ENCODE measurements around the gene TBC1D4. TPM values are rescaled to one million over a fixed set of nuclear protein-coding genes. Genes with fewer than 3 reads are reported as not detected.

TBC1D4 gene
- total RNA-seq, 1 experiment from 2014 or later = 19.5 TPM

DNA sequence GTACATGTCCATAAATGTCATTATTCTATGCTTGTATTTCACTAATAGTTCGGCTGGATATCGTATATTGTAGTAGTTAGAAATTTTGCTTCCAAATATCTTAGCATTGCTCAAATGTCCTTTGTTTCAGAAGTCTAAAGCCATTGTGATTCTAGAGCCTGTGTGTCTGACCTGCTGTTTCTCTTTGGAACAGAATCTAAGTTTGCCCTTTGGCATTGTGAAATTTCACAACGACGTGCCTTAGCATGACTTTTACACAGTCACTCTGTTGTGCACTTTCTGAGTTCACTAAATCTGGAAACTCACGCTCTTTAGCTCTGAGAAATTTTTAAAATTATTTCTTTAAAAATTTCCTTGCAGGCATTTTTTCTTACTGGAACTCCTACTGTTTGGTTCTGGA, 152.2 kb downstream of the TBC1D4 start:
- Histone ChIP-seq H3K9me2 (ENCODE audit: insufficient read depth) (no peaks in the 10 kb centered on the region), H3K27me3 (ENCODE audit: insufficient read depth, low read depth) (no peaks in the 10 kb centered on the region), H3K79me2 (ENCODE audit: low read depth) (no peaks in the 10 kb centered on the region), H2AFZ (no peak overlapping the region), H3K4me2 (no peak overlapping the region), H3F3A (ENCODE audit: insufficient read depth, low read depth) (no peaks in the 10 kb centered on the region), H3K9me3 (ENCODE audit: insufficient read depth, low read depth) (no peaks in the 10 kb centered on the region), H3K4me1 (replicated peaks; ENCODE audit: insufficient read depth) (no peaks in the 10 kb centered on the region), H3K4me3 (no peak overlapping the region), H3K36me3 (ENCODE audit: low read depth) (0 out of 2 replicates have a peak, but pooled peaks cover 3% of the 10 kb centered on the region), H3K27ac (no peak overlapping the region), H4K20me1 (ENCODE audit: insufficient read depth) (no peaks in the 10 kb centered on the region)
- POLR2A ChIA-PET (ENCODE audit: unreplicated experiment) = no interaction called here
- TF ChIP-seq EZH2 (IDR thresholded peaks at IDR 0.05; ENCODE audit: low read depth) = no peak
- TF ChIP-seq, protein P1, sequence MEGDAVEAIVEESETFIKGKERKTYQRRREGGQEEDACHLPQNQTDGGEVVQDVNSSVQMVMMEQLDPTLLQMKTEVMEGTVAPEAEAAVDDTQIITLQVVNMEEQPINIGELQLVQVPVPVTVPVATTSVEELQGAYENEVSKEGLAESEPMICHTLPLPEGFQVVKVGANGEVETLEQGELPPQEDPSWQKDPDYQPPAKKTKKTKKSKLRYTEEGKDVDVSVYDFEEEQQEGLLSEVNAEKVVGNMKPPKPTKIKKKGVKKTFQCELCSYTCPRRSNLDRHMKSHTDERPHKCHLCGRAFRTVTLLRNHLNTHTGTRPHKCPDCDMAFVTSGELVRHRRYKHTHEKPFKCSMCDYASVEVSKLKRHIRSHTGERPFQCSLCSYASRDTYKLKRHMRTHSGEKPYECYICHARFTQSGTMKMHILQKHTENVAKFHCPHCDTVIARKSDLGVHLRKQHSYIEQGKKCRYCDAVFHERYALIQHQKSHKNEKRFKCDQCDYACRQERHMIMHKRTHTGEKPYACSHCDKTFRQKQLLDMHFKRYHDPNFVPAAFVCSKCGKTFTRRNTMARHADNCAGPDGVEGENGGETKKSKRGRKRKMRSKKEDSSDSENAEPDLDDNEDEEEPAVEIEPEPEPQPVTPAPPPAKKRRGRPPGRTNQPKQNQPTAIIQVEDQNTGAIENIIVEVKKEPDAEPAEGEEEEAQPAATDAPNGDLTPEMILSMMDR (conservative IDR thresholded peaks at IDR 0.05) = no peak
- BruUV-seq (replicated peaks) = no TSS peak
- CTCF ChIA-PET = no interaction called here
- DNase-seq = no peak
- intact Hi-C loops (cut with micrococcal nuclease; ENCODE audit: unreplicated experiment) = no loop called here

DNA sequence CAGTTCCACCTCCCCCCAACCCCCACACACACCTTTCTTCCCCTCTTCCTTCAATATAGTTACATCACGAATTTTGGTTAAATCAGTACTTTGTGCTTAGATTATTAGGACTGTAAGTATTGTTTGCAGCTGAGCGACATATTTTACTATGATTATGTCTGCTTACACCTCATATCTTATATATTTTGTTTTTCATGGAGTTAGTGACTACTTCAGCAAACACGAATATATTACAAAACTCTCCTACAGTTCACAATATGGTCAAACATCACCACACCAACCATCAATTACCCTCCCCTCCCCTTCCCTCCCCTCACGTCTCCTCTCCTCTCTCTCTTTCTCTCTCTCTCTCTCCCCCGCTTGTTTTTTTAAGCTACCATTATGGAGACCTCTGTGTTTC, 152.9 kb downstream of the TBC1D4 start:
- TF ChIP-seq, protein P1 (conservative IDR thresholded peaks at IDR 0.05) = no peak
- TF ChIP-seq EZH2 (IDR thresholded peaks at IDR 0.05; ENCODE audit: low read depth) = no peak
- Histone ChIP-seq H3K9me3 (ENCODE audit: insufficient read depth, low read depth) (no peaks in the 10 kb centered on the region), H3K79me2 (ENCODE audit: low read depth) (no peaks in the 10 kb centered on the region), H3K9me2 (ENCODE audit: insufficient read depth) (no peaks in the 10 kb centered on the region), H3K36me3 (ENCODE audit: low read depth) (0 out of 2 replicates have a peak, but pooled peaks cover 3% of the 10 kb centered on the region), H3K27ac (no peak overlapping the region), H3K4me1 (replicated peaks; ENCODE audit: insufficient read depth) (no peaks in the 10 kb centered on the region), H3K4me2 (no peak overlapping the region), H3K27me3 (ENCODE audit: insufficient read depth, low read depth) (no peaks in the 10 kb centered on the region), H4K20me1 (ENCODE audit: insufficient read depth) (no peaks in the 10 kb centered on the region), H2AFZ (no peak overlapping the region), H3F3A (ENCODE audit: insufficient read depth, low read depth) (no peaks in the 10 kb centered on the region), H3K4me3 (no peak overlapping the region)
- no TSS peak for BruUV-seq (replicated peaks)
- no peak for DNase-seq
- ChIA-PET POLR2A (ENCODE audit: unreplicated experiment) (no interaction called here), CTCF (no interaction called here)
- intact Hi-C loops (cut with micrococcal nuclease; ENCODE audit: unreplicated experiment) = no loop called here

DNA sequence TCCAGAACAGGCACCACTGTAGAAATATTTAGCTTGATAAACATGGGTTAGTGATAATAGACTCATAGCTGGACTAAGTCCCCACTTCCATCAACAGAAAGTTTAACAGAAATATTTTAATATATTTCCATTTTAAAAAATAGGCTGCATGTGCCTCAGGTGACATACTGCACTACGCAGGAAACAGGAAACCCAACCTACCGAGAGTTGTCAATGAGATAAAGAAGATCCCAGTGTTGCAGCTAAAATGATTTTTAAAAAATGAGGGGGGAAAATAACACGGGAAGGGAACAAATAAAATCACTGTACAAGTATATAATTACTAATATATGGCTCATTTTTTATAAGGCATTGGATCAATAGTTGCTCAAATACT, 154.8 kb downstream of the TBC1D4 start:
- ChIA-PET CTCF (no interaction called here), POLR2A (ENCODE audit: unreplicated experiment) (no interaction called here)
- H3F3A ChIP-seq (ENCODE audit: insufficient read depth, low read depth) = no peaks in the 10 kb centered on the region
- intact Hi-C loops (cut with micrococcal nuclease; ENCODE audit: unreplicated experiment) = no loop called here
- no peaks in the 10 kb centered on the region for H4K20me1 ChIP-seq (ENCODE audit: insufficient read depth)
- no peaks in the 10 kb centered on the region for H3K4me1 ChIP-seq (replicated peaks; ENCODE audit: insufficient read depth)
- 0 out of 2 replicates have a peak, but pooled peaks cover 3% of the 10 kb centered on the region for H3K36me3 ChIP-seq (ENCODE audit: low read depth)
- H3K9me3 ChIP-seq (ENCODE audit: insufficient read depth, low read depth) = no peaks in the 10 kb centered on the region
- no peak for TF ChIP-seq EZH2 (IDR thresholded peaks at IDR 0.05; ENCODE audit: low read depth)
- TF ChIP-seq, protein P1 (conservative IDR thresholded peaks at IDR 0.05) = no peak
- no peaks in the 10 kb centered on the region for H3K27me3 ChIP-seq (ENCODE audit: insufficient read depth, low read depth)
- H3K79me2 ChIP-seq (ENCODE audit: low read depth) = no peaks in the 10 kb centered on the region
- H3K9me2 ChIP-seq (ENCODE audit: insufficient read depth) = no peaks in the 10 kb centered on the region
- no peak overlapping the region for H2AFZ ChIP-seq
- BruUV-seq (replicated peaks) = no TSS peak
- DNase-seq = no peak
- H3K4me2 ChIP-seq = no peak overlapping the region
- H3K27ac ChIP-seq = no peak overlapping the region
- H3K4me3 ChIP-seq = no peak overlapping the region
